HG03469 (cell line): Measurements from ENCODE around the gene GPS1.
A peak's percentile ranks its signal among the peaks of the same experiment; 100 is the strongest.
"Not testable (repeated sequence)": the region's sequence is repeated elsewhere in the genome, so short reads cannot be mapped to it uniquely, and the experiment has no call there.

Experiments used
- ATAC-seq: cut with Tn5 transposase; IDR thresholded peaks from one replicate; pipeline ENCODE4 v1.9.1; 2021; ENCODE audit warnings: mild to moderate bottlenecking, moderate library complexity, moderate number of reproducible peaks; ENCODE audit not compliant: unreplicated experiment

The GPS1 gene

GRCh38 chr17:82025401-82026107 is 26.1 kb upstream of the GPS1 start:
- no peak for ATAC-seq

- no peak for ATAC-seq
Measured at GRCh38 chr17:82028246-82028645, 23.5 kb upstream of the GPS1 start.

- ATAC-seq, result no peak
Measured at GRCh38 chr17:82028966-82029365, 22.7 kb upstream of the GPS1 start.

- ATAC-seq, result no peak
Measured at GRCh38 chr17:82029391-82029790, 22.3 kb upstream of the GPS1 start.

- no peak for ATAC-seq
Measured at GRCh38 chr17:82029990-82030469, 21.7 kb upstream of the GPS1 start.

- no peak for ATAC-seq
Measured at GRCh38 chr17:82030470-82031302, 21.0 kb upstream of the GPS1 start.

GRCh38 chr17:82031303-82031884 is 20.3 kb upstream of the GPS1 start, which contains the start of gene RAC3:
Gene RAC3 (plus strand): TSS chr17:82031678. CDS start chr17:82031762, 84 bp downstream.
- no peak for ATAC-seq

GRCh38 chr17:82031885-82032627 is 19.6 kb upstream of the GPS1 start:
- ATAC-seq, result no peak

GRCh38 chr17:82033359-82034085 is 18.2 kb upstream of the GPS1 start:
- ATAC-seq, result no peak

- ATAC-seq, result no peak
Measured at GRCh38 chr17:82034371-82035011, 17.2 kb upstream of the GPS1 start.

- ATAC-seq, result no peak
Measured at GRCh38 chr17:82035488-82035887, 16.2 kb upstream of the GPS1 start.

GRCh38 chr17:82035956-82036633 is 15.6 kb upstream of the GPS1 start:
- no peak for ATAC-seq

- no peak for ATAC-seq
Measured at GRCh38 chr17:82036634-82037091, 15.0 kb upstream of the GPS1 start.

- peak; percentile 60 for ATAC-seq
Measured at GRCh38 chr17:82037092-82037888, 14.4 kb upstream of the GPS1 start, which contains the start of gene DCXR. Gene DCXR (minus strand): TSS chr17:82037697. CDS start chr17:82037682, 15 bp downstream.

GRCh38 chr17:82037889-82038195 is 13.9 kb upstream of the GPS1 start:
- ATAC-seq, result no peak

- not testable (repeated sequence) for ATAC-seq
Measured at GRCh38 chr17:82038796-82039409, 12.8 kb upstream of the GPS1 start.

- no peak for ATAC-seq
Measured at GRCh38 chr17:82039695-82040299, 11.9 kb upstream of the GPS1 start.
